GM10248 (cell line): ENCODE measurements around the gene PNPLA1.

Experiments
- CTCF ChIA-PET: fragments of 300-600 bp; sonication (Branson Sonifier 250); formaldehyde crosslinking; extraction: SDS; loops from one replicate; lab custom pipeline; 2021; ENCODE audit warnings: antibody characterized with exemption; lab: Yijun Ruan, JAX
- POLR2A ChIA-PET: fragments of 350-650 bp; sonication (Branson Sonifier 250); formaldehyde crosslinking; extraction: SDS; loops from one replicate; lab custom pipeline; 2020; ENCODE audit warnings: antibody characterized with exemption; lab: Yijun Ruan, JAX
- DNase-seq: peaks from one replicate; pipeline ENCODE4 v3.0.0; 2012; ENCODE audit errors: extremely low spot score
- CTCF ChIP-seq: IDR thresholded peaks from 2 replicates; pipeline ENCODE4 v1.5.1; 2012; ENCODE audit warnings: mild to moderate bottlenecking, low read depth; ENCODE audit errors: extremely low read depth, missing control alignments, control extremely low read depth

PNPLA1 gene

DNA sequence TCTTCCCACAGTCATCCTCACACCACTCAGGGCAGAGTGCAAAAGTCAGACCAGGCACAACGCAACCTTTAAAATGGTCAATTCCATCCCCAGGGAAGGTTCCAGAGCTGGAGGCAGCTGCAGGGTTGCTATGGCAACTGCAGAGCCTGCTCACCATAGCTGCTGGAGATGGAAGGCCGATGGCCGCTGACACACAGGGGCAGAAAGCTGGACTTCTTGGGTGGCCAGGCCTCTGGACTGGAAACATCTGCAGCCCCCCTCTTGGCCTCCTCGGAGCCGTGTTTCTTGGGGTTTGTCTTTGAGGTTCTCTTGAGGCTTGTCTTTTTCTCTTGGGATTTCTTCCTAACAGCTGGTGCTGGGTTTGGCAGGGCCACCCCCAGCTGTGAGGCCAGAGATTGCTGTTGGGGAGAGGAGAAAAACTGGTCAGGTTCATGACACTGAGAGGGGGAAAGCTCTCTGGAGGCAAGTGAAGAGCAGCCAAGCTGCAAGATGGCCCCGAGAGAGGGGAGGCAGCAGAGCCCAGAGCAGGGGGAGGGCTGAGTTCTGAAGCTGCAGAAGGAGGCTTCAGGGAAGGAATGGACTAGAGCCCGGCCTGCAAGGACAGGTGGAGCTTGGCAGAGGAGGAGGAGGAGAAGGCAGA lies 56.6 kb downstream of the PNPLA1 start:
- ChIA-PET POLR2A (no interaction called here), CTCF (interaction anchor here (0.7 to 3.9 kb wide), 5 partner anchors 9 to 24 kb away, joined by 3 to 20 read pairs (median 10); partner anchors contain the start of gene BNIP5)
- no peak for TF ChIP-seq CTCF
- no peak for DNase-seq

DNA sequence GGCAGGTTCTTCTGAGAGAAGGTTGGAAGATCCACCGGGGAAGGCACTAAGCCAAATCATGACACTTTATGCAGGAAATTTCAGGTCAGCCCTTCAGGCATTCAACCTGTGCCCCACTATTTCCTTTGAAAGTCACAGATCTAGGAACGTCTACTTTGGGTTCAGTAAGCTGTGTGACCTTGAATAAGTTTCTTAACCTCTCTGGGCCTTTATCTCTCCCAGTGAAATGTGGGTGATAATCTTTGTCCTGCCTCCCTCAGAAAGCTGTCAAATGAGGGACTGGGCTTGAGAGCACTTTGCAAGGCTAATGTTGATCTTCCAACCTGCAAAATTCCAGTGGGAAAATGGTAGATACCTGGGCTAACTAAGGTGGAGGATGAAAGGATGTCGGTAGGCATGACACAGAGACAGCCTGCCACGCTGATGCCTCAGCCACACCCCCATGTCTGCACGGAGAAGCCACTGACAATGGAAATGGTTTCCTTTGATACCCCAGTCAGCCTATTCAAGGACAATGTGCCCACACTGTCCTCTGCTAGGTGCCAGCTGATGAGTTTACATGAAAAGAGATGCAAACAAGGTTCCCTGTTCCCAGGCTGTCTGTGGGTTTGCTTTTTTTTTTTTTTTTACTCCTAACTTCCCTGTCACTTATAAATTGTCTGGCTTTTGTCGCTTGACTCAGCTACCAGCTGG lies 57.5 kb downstream of the PNPLA1 start:
- CTCF ChIA-PET: interaction anchor here (1.0 to 3.9 kb wide), 5 partner anchors 9 to 34 kb away, joined by 3 to 20 read pairs (median 10); partner anchors contain the start of gene BNIP5
- TF ChIP-seq CTCF: no peak
- no peak for DNase-seq
- POLR2A ChIA-PET: no interaction called here

GRCh38 chr6:36327919-36328236 lies 58.0 kb downstream of the PNPLA1 start:
- POLR2A ChIA-PET: no interaction called here

GRCh38 chr6:36328600-36328999 lies 58.7 kb downstream of the PNPLA1 start:
- DNase-seq: no peak
- ChIA-PET POLR2A (no interaction called here), CTCF (interaction anchor here (1.5 to 4.0 kb wide), 2 partner anchors 12 to 27 kb away, joined by 8 to 28 read pairs; no protein-coding TSS in a partner anchor)
- no peak for TF ChIP-seq CTCF

More at GRCh38 chr6:36327919-36328236, 58.0 kb downstream of the PNPLA1 start:
- no peak for TF ChIP-seq CTCF
- DNase-seq: no peak
- CTCF ChIA-PET: interaction anchor here (1.0 to 3.9 kb wide), 5 partner anchors 8 to 34 kb away, joined by 3 to 20 read pairs (median 10); partner anchors contain the start of gene BNIP5

- TF ChIP-seq CTCF: no peak
- POLR2A ChIA-PET: interaction anchor here (0.7 kb wide), 1 partner anchor 1692 kb away, joined by 5 read pairs; no protein-coding TSS in a partner anchor
- DNase-seq: no peak
- CTCF ChIA-PET: interaction anchor here (0.8 to 4.0 kb wide), 6 partner anchors 10 to 28 kb away, joined by 3 to 28 read pairs (median 4); no protein-coding TSS in a partner anchor
These were observed 60.0 kb downstream of the PNPLA1 start for GRCh38 chr6:36329798-36330291.

DNA sequence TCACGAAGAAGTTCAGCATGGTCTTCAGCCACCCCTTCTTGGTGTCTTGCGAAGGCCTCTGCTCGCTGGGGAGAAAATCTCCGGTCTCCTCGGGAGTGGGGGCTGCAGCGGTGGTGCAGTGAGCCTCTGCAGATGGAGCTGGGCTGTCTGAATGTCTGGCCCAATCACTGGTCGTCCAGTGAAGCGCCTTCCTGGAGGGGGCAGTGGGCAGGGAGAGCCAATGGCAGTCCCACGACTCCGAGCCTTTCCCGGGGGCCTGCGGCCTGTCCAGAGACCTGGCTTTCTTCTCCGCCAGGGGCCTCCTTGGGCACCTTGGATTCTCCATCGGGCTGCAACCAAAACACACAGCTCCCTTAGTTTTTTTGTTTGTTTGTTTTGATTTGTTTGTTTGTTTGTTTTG lies 60.5 kb downstream of the PNPLA1 start:
- no peak for TF ChIP-seq CTCF
- POLR2A ChIA-PET: no interaction called here
- DNase-seq: no peak
- CTCF ChIA-PET: interaction anchor here (1.1 to 4.0 kb wide), 4 partner anchors 10 to 22 kb away, joined by 3 to 28 read pairs (median 4); no protein-coding TSS in a partner anchor
